GM18520 (cell line): ENCODE data around the gene KRTAP5-6.

Experiments
- ATAC-seq: cut with Tn5 transposase; IDR thresholded peaks from one replicate; pipeline ENCODE4 v1.9.1; 2021; ENCODE audit not compliant: unreplicated experiment

Gene KRTAP5-6

GRCh38 chr11:1732418-1733008, 35.5 kb downstream of the KRTAP5-6 start:
- no peak for ATAC-seq

- no peak for ATAC-seq
These were observed 36.2 kb downstream of the KRTAP5-6 start for GRCh38 chr11:1733009-1733715.

GRCh38 chr11:1733716-1734640, 37.0 kb downstream of the KRTAP5-6 start:
- ATAC-seq, result no peak

- no peak for ATAC-seq
These were observed 37.7 kb downstream of the KRTAP5-6 start for GRCh38 chr11:1734641-1735081.

GRCh38 chr11:1735271-1735670, 38.3 kb downstream of the KRTAP5-6 start:
- no peak for ATAC-seq

GRCh38 chr11:1736447-1736992, 39.5 kb downstream of the KRTAP5-6 start:
- no peak for ATAC-seq

- no peak for ATAC-seq
These were observed 40.2 kb downstream of the KRTAP5-6 start for GRCh38 chr11:1737080-1737757.

- no peak for ATAC-seq
These were observed 41.4 kb downstream of the KRTAP5-6 start for GRCh38 chr11:1738380-1738779.

- ATAC-seq, result no peak
These were observed 42.6 kb downstream of the KRTAP5-6 start for GRCh38 chr11:1739576-1739975.

- no peak for ATAC-seq
These were observed 44.0 kb downstream of the KRTAP5-6 start for GRCh38 chr11:1740786-1741530.

GRCh38 chr11:1741741-1742140, 44.7 kb downstream of the KRTAP5-6 start:
- no peak for ATAC-seq

GRCh38 chr11:1742371-1742770, 45.4 kb downstream of the KRTAP5-6 start:
- ATAC-seq, result no peak

- ATAC-seq, result no peak
These were observed 46.0 kb downstream of the KRTAP5-6 start for GRCh38 chr11:1742869-1743584.

- ATAC-seq, result no peak
These were observed 46.7 kb downstream of the KRTAP5-6 start for GRCh38 chr11:1743585-1744136.

GRCh38 chr11:1744137-1744886, 47.3 kb downstream of the KRTAP5-6 start:
- ATAC-seq, result no peak

- ATAC-seq, result no peak
These were observed 48.1 kb downstream of the KRTAP5-6 start for GRCh38 chr11:1744891-1745700.

- no peak for ATAC-seq
These were observed 48.8 kb downstream of the KRTAP5-6 start for GRCh38 chr11:1745701-1746320.
